ENCODE data around the gene SNAI3.

SNAI3 gene

GRCh38 chr16:88656291-88656980 lies 29.9 kb downstream of the SNAI3 start:
- Histone ChIP-seq H3K27ac (no peak overlapping the region), H3K4me3 (no peak overlapping the region)
- TF ChIP-seq, protein P1, sequence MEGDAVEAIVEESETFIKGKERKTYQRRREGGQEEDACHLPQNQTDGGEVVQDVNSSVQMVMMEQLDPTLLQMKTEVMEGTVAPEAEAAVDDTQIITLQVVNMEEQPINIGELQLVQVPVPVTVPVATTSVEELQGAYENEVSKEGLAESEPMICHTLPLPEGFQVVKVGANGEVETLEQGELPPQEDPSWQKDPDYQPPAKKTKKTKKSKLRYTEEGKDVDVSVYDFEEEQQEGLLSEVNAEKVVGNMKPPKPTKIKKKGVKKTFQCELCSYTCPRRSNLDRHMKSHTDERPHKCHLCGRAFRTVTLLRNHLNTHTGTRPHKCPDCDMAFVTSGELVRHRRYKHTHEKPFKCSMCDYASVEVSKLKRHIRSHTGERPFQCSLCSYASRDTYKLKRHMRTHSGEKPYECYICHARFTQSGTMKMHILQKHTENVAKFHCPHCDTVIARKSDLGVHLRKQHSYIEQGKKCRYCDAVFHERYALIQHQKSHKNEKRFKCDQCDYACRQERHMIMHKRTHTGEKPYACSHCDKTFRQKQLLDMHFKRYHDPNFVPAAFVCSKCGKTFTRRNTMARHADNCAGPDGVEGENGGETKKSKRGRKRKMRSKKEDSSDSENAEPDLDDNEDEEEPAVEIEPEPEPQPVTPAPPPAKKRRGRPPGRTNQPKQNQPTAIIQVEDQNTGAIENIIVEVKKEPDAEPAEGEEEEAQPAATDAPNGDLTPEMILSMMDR (IDR thresholded peaks at IDR 0.05) = no peak
- no peak for DNase-seq (ENCODE audit: low spot score)

DNA sequence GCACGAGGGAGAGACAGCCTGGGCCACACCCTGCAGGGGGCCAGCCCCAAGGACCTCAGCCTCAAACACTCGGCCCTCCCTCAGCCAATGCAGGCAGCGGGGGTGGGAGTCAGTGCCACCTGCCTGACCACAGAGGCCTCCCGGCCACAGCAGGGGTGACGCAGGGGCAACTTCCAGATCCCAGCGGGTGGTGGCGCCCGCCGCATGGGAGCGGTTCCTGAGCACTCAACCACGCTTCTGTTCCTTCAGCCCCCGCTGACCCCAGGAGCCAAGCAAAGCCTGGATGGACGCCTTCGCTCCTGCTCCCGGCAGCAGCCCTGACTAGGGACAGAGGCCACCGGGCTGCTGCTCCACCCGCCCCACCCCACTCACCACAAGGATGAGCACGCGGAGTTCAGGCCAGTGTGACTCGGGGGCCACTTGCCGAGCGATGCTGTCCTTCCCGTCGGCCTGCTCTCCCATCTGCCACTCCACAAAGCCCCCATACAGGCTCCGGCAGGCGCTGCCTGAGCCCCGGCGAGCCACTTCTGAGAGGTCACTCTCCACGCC lies 30.5 kb downstream of the SNAI3 start:
- no peak for DNase-seq (ENCODE audit: low spot score)
- Histone ChIP-seq H3K27ac (no peak overlapping the region), H3K4me3 (no peak overlapping the region)
- TF ChIP-seq, protein P1 (IDR thresholded peaks at IDR 0.05) = no peak

DNA sequence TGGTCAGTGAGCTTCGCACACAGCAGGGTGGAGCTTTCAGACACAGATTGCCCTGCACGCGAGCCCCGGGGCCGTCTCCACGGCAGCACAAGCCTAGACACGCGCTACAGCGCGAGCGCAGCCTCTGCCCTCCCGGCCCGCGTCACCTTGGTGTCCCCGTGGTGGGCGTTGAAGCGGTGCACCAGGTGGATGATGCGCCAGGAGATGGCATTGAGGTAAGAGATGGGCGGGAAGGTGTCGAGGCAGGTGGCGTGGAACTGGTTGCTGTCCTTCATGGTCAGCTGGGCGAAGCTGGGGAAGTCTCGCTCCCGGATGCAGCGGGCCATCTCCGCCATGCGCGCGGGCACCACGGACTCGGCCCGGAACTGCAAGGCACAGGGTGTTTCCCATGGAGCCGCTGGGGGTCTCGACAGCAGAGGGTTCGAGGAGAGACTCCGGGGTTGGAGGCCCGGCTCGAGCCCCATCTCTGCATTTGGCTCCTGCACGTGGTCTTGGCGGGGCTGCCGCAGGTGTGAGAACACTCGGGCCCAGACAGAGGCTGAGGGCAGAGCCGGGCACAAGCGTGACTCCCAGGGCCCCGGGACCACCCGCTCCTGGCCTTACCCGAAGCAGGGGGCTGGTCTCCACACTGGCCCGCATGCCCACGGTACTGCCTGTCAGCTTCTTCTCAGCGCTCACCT lies 31.1 kb downstream of the SNAI3 start:
- DNase-seq (ENCODE audit: low spot score) = no peak
- H3K27ac ChIP-seq = no peak overlapping the region
- TF ChIP-seq, protein P1 (IDR thresholded peaks at IDR 0.05) = no peak

DNA sequence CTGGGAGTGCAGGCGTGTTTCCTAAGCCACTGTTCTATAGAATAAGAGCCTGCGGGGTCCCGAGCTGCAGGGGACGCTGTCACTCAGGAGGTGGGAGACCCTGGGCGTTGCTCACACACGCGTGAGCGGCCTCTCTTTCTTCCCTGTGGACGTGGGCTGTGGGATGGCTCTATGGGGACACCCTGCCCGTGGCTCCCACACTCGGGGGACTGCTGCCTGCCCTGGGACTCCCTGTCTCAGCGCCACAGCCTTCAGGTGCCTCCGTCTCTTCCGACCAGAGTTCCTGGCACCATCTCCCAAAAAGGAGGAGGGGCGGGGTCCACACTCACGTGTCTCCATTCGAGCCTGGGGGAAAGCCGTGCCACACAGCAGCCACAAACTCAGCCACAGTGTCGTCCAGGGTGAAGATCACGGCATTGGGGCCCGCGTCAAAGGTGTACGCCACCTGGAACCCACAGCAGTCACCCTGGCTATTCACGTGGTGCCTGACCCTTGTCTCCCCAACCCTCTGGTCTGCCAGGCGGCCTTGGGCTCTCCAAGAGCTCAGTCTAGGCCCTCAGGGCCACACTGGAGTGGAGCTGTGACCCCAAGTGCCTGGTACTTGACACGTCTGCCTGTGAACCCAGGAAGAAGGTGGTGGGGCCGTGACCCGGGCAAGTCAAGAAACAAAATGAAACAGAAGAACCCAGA lies 31.8 kb downstream of the SNAI3 start:
- TF ChIP-seq, protein P1 (IDR thresholded peaks at IDR 0.05) = no peak
- no peak overlapping the region for H3K27ac ChIP-seq
- no peak overlapping the region for H3K4me3 ChIP-seq
- DNase-seq (ENCODE audit: low spot score) = no peak

More for the DNA sequence above, 31.1 kb downstream of the SNAI3 start:
- H3K4me3 ChIP-seq = no peak overlapping the region

DNA sequence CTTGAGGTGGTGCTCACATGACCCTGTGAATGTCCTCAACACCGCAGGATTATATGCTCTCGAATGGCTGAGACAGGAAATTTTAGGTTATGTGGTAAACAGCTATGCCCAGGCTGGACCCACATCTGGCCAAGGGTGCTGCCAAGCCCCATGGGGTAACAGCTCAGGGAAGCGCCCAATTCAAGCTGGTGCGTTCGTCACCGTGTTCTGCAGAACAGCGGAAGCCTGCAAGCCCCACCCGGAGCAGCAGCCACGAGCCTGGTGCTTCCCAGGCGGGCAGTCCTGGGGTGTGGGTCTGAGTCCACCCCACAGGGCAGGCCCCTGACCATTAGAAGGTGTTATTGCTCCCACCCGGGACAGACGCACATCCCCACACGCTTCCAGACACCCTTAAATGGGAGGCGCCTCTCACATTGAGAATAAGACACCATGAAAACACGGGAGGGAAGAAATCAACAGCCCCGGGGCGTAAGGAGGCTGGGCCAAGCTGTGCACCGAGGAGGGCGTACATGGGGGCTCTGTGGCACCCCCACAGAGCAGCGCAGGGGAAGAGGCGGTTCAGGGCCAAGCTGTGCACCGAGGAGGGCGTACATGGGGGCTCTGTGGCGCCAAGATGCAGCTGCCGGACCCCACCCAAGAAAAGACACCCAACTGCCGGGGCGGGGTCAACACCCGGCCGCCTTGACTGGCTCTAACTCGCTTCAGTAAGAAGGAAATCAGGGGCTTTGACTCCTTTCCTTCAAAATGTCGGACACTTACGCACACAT lies 32.5 kb downstream of the SNAI3 start:
- no peak overlapping the region for H3K27ac ChIP-seq
- DNase-seq (ENCODE audit: low spot score) = no peak
- TF ChIP-seq, protein P1 (IDR thresholded peaks at IDR 0.05) = no peak
- H3K4me3 ChIP-seq = no peak overlapping the region

GRCh38 chr16:88653101-88653500 lies 33.2 kb downstream of the SNAI3 start:
- H3K27ac ChIP-seq = no peak overlapping the region
- TF ChIP-seq, protein P1 (IDR thresholded peaks at IDR 0.05) = no peak
- H3K4me3 ChIP-seq = no peak overlapping the region
- DNase-seq (ENCODE audit: low spot score) = no peak

All from coronary artery (tissue), 2 donors.